ENCODE measurements around the gene SIRT7.

Gene SIRT7

DNA sequence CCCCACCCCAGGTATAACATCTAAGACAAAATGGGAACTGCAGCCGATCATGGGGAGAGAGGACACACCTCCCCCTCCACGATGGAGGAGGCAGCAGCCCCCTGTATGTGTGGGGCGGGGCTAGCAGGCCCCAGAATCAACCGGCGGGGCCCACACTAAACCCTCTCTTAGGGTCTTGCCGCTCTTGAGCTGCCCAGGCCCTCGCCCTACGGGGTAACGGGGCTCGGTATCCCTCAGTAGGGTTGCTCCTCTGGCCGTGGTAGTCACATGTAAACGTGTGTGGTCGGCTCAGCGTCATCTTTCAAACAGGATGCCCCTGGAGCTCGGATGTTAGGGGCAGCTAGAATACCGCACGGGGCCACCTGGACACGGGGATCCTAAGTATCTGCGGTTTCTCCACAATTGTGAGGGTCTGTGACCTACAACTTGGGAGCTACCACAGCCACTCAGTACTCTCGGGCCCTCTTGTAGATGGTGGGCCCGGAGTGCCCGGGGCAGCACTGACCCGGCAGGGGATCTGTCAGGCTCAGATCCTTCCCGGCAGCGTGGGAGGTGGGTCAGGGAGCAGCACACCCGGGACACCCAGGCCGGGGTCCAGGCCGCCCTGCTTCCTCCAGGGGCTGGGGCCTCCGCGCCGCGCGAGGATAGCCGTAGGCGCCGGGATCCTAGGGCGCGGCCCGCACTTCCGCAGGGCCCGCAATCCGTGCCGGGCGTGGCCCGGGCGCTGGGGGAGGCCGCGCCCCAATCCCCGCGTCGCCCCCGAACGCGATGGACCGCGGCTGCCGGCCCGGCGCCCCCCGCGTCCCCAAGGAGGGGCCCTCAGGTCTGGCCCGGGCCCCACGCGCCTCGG is 47.6 kb downstream of the SIRT7 start:
- Histone ChIP-seq H3K27ac (ENCODE audit: low read length) (peak overlapping the region; percentile 83), H3K4me3 (ENCODE audit: low read length) (peak overlapping the region; percentile 80), H2AFZ (ENCODE audit: low read depth, low read length) (no peak overlapping the region), H3K36me3 (replicated peaks; ENCODE audit: low read depth, low read length) (peaks cover 32% of the 10 kb centered on the region), H3K4me2 (ENCODE audit: low read length) (peak overlapping the region; percentile 94), H3K9me3 (ENCODE audit: insufficient read depth, low read length) (no peaks in the 10 kb centered on the region), H3K27me3 (ENCODE audit: low read depth, low read length) (no peaks in the 10 kb centered on the region), H3K9ac (ENCODE audit: low read length) (peak overlapping the region; percentile 97), H3K79me2 (ENCODE audit: low read length) (peaks cover 43% of the 10 kb centered on the region), H3K4me1 (ENCODE audit: low read length) (peaks cover 35% of the 10 kb centered on the region), H4K20me1 (ENCODE audit: insufficient read depth, low read length) (peaks cover 25% of the 10 kb centered on the region)
- TF ChIP-seq, protein P1, sequence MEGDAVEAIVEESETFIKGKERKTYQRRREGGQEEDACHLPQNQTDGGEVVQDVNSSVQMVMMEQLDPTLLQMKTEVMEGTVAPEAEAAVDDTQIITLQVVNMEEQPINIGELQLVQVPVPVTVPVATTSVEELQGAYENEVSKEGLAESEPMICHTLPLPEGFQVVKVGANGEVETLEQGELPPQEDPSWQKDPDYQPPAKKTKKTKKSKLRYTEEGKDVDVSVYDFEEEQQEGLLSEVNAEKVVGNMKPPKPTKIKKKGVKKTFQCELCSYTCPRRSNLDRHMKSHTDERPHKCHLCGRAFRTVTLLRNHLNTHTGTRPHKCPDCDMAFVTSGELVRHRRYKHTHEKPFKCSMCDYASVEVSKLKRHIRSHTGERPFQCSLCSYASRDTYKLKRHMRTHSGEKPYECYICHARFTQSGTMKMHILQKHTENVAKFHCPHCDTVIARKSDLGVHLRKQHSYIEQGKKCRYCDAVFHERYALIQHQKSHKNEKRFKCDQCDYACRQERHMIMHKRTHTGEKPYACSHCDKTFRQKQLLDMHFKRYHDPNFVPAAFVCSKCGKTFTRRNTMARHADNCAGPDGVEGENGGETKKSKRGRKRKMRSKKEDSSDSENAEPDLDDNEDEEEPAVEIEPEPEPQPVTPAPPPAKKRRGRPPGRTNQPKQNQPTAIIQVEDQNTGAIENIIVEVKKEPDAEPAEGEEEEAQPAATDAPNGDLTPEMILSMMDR (IDR thresholded peaks at IDR 0.05; ENCODE audit: low read depth, low read length): no peak
- no peak for TF ChIP-seq EZH2phosphoT487 (IDR thresholded peaks at IDR 0.05; ENCODE audit: low read depth)

DNA sequence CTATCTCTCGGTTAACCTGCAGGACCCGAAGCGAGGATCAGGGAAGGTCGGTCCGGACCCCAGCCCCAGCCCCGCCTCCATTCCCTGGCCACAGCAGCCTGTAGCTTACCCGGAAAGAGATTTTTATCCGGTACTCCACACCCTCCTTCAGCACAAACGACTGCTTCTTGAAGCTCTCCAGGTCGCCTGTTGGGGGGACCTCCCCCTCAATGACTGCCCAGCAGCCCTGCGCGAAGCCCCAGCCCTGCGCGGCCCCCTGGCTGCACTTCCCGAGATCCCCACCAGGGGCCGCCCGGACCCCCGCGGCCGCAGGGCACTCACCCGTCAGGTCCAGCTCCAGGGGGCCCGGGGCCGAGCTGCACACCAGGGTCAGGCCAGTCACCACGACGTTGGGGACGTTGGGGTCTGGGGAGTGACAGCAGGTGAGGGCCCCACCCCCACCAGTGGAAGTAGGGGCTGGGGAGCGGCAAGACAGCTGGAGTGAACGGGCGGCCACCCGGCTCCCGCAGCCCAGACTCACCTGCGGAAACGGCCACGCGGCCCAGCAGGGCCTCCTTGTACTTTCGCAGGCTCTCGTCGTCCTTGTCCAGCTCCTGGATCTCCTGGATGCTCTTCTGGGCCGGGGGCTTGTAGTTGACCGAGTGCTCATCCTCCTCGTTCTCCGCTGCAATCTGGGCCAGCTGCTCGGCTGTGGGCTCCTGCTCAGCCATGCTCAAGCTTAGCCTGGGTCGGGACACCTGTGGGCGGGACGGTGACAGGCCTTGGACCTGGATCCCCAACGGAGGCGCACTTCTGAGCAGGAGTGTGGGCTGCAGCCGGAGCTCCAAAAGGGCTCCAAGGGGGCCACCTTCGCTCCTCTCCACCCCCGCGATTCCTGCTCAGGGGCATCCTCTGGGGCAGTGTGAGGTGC is 48.5 kb downstream of the SIRT7 start:
- Histone ChIP-seq H3K4me1 (ENCODE audit: low read length) (peaks cover 35% of the 10 kb centered on the region), H3K9ac (ENCODE audit: low read length) (peak overlapping the region; percentile 97), H3K9me3 (ENCODE audit: insufficient read depth, low read length) (no peaks in the 10 kb centered on the region), H3K27ac (ENCODE audit: low read length) (peak overlapping the region; percentile 83), H3K27me3 (ENCODE audit: low read depth, low read length) (no peaks in the 10 kb centered on the region), H3K79me2 (ENCODE audit: low read length) (peaks cover 44% of the 10 kb centered on the region), H3K4me2 (ENCODE audit: low read length) (peak overlapping the region; percentile 94), H3K36me3 (replicated peaks; ENCODE audit: low read depth, low read length) (peaks cover 33% of the 10 kb centered on the region), H4K20me1 (ENCODE audit: insufficient read depth, low read length) (peaks cover 25% of the 10 kb centered on the region), H3K4me3 (ENCODE audit: low read length) (peak overlapping the region; percentile 80), H2AFZ (ENCODE audit: low read depth, low read length) (no peak overlapping the region)
- TF ChIP-seq, protein P1 (IDR thresholded peaks at IDR 0.05; ENCODE audit: low read depth, low read length): peak; percentile 61
- TF ChIP-seq EZH2phosphoT487 (IDR thresholded peaks at IDR 0.05; ENCODE audit: low read depth): no peak

DNA sequence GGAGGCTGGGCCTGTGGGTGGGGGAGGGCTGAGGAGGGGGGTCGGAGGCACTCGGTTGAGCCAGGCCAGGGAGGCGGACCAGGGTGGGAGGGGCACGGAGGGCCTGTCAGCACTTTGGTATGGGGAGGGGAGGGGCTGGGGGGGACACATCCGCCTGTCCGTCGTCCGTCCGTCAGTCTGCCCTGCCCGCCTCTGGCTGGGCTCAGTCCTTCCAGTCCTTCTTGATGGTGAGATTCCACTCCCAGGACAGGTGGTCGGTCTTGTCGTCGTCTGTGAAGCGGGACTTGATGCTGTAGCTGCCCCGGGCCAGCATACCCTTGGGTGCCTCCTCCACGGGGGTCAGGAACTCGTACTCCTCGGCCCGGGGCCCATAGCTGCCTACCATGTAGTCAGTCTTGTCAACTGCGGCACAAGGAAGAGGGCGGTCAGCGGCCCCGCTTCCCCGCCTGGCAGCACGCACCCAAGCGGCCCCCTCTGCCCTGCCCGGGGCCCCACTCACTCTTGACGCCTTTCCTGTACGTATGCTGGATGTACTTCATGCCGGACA is 49.2 kb downstream of the SIRT7 start:
- Histone ChIP-seq H3K4me3 (ENCODE audit: low read length) (peak overlapping the region; percentile 80; the same call in 1 of the 2 replicates), H3K27ac (ENCODE audit: low read length) (peak overlapping the region; percentile 52), H3K9ac (ENCODE audit: low read length) (no peak overlapping the region), H3K9me3 (ENCODE audit: insufficient read depth, low read length) (no peaks in the 10 kb centered on the region), H2AFZ (ENCODE audit: low read depth, low read length) (no peak overlapping the region), H3K36me3 (replicated peaks; ENCODE audit: low read depth, low read length) (peaks cover 34% of the 10 kb centered on the region), H3K4me2 (ENCODE audit: low read length) (peak overlapping the region; percentile 94), H3K27me3 (ENCODE audit: low read depth, low read length) (no peaks in the 10 kb centered on the region), H4K20me1 (ENCODE audit: insufficient read depth, low read length) (peaks cover 25% of the 10 kb centered on the region), H3K79me2 (ENCODE audit: low read length) (peaks cover 51% of the 10 kb centered on the region), H3K4me1 (ENCODE audit: low read length) (peaks cover 34% of the 10 kb centered on the region)
- TF ChIP-seq EZH2phosphoT487 (IDR thresholded peaks at IDR 0.05; ENCODE audit: low read depth): no peak
- TF ChIP-seq, protein P1 (IDR thresholded peaks at IDR 0.05; ENCODE audit: low read depth, low read length): no peak

All from OCI-LY3 (cell line).